Neural progenitor cell (in vitro differentiated cells): ENCODE results near the gene LOXHD1. TPM values are rescaled to one million over a fixed set of nuclear protein-coding genes. Genes with fewer than 3 reads are reported as not detected.

ENCODE experiments used
- DNase-seq: peaks from one replicate; pipeline ENCODE4 v3.0.0-alpha.2; 2016; ENCODE audit warnings: low spot score
- H2AFZ ChIP-seq: fragments of 200-600 bp; sonication (generic); replicated peaks from 2 replicates; pipeline ENCODE4 v1.6.1; 2016; ENCODE audit warnings: antibody characterized with exemption
- H3F3A ChIP-seq: fragments of 200-600 bp; sonication (generic); 2 replicates; pipeline ENCODE4 v1.6.1; 2016; ENCODE audit warnings: antibody characterized with exemption, low read depth
- H3K27ac ChIP-seq: fragments of 200-600 bp; sonication (generic); 2 replicates; pipeline ENCODE4 v1.5.1; 2016; ENCODE audit warnings: mild to moderate bottlenecking
- H3K27me3 ChIP-seq: fragments of 200-600 bp; sonication (generic); 2 replicates; pipeline ENCODE4 v1.6.1; 2016; ENCODE audit warnings: mild to moderate bottlenecking, moderate library complexity
- H3K36me3 ChIP-seq: fragments of 200-600 bp; sonication (generic); 2 replicates; pipeline ENCODE4 v1.5.1; 2016
- H3K4me1 ChIP-seq: fragments of 200-600 bp; sonication (generic); 2 replicates; pipeline ENCODE4 v1.6.1; 2016; ENCODE audit warnings: mixed run types
- H3K4me2 ChIP-seq: fragments of 200-600 bp; sonication (generic); 2 replicates; pipeline ENCODE4 v1.6.1; 2016
- H3K4me3 ChIP-seq: fragments of 200-600 bp; sonication (generic); 2 replicates; pipeline ENCODE4 v1.5.1; 2016
- H3K79me2 ChIP-seq: fragments of 200-600 bp; sonication (generic); 2 replicates; pipeline ENCODE4 v1.6.1; 2016; ENCODE audit warnings: low read depth
- H3K9ac ChIP-seq: fragments of 200-600 bp; sonication (generic); 2 replicates; pipeline ENCODE4 v1.6.1; 2016
- H3K9me3 ChIP-seq: fragments of 200-600 bp; sonication (generic); 2 replicates; pipeline ENCODE4 v1.5.1; 2016; ENCODE audit warnings: low read depth
- H4K20me1 ChIP-seq: fragments of 200-600 bp; sonication (generic); 2 replicates; pipeline ENCODE4 v1.6.1; 2016; ENCODE audit warnings: low read depth
- H3K27ac Mint-ChIP-seq: 3 replicates; pipeline ENCODE4 v1.8.0; 2021; ENCODE audit warnings: mixed read lengths
- H3K27me3 Mint-ChIP-seq: 2 replicates; pipeline ENCODE4 v1.8.0; 2022; ENCODE audit warnings: low read depth, mild to moderate bottlenecking, inconsistent platforms, moderate library complexity, mixed read lengths; ENCODE audit not compliant: insufficient read depth
- H3K36me3 Mint-ChIP-seq: 3 replicates; pipeline ENCODE4 v1.8.0; 2021; ENCODE audit warnings: mixed read lengths
- H3K4me1 Mint-ChIP-seq: 3 replicates; pipeline ENCODE4 v1.8.0; 2021; ENCODE audit warnings: mixed read lengths
- H3K4me3 Mint-ChIP-seq: 3 replicates; pipeline ENCODE4 v1.8.0; 2021; ENCODE audit warnings: mild to moderate bottlenecking, moderate library complexity, mixed read lengths
- H3K9me3 Mint-ChIP-seq: 3 replicates; pipeline ENCODE4 v1.8.0; 2020; ENCODE audit warnings: mixed read lengths
- CTCF ChIP-seq: fragments of 200-600 bp; sonication (generic); IDR thresholded peaks from 2 replicates; pipeline ENCODE4 v1.5.1; 2017; ENCODE audit warnings: antibody characterized with exemption, mild to moderate bottlenecking
- EZH2 ChIP-seq: fragments of 200-600 bp; sonication (generic); IDR thresholded peaks from 2 replicates; pipeline ENCODE4 v1.6.1; 2017; ENCODE audit warnings: antibody characterized with exemption, mild to moderate bottlenecking, moderate library complexity
- EZH2phosphoT487 ChIP-seq: fragments of 200-600 bp; sonication (generic); IDR thresholded peaks from 2 replicates; pipeline ENCODE4 v1.6.1; 2017; ENCODE audit warnings: antibody characterized with exemption
- total RNA-seq: library from RNA; depleted of rRNA; stranded (reverse); fragments of >200 nt; gene quantifications from 2 replicates; pipeline ENCODE4 v1.2.3, GENCODE V29; 2015; ENCODE audit warnings: low replicate concordance

LOXHD1 gene
- total RNA-seq, 1 donor from 2014 or later, result not detected

- Histone ChIP-seq H3F3A (no peaks in the 10 kb centered on the region), H2AFZ (no peak overlapping the region), H3K27me3 (no peaks in the 10 kb centered on the region), H3K4me3 (no peak overlapping the region), H3K27ac (no peak overlapping the region), H3K4me2 (no peak overlapping the region), H3K79me2 (no peaks in the 10 kb centered on the region), H3K4me1 (peaks cover 20% of the 10 kb centered on the region), H3K9ac (no peak overlapping the region), H3K9me3 (no peaks in the 10 kb centered on the region), H4K20me1 (no peaks in the 10 kb centered on the region), H3K36me3 (no peaks in the 10 kb centered on the region)
- Mint-ChIP-seq H3K4me3 (no peak overlapping the region), H3K27ac (no peak overlapping the region), H3K4me1 (peaks cover 11% of the 10 kb centered on the region), H3K9me3 (no peaks in the 10 kb centered on the region), H3K36me3 (no peaks in the 10 kb centered on the region), H3K27me3 (peaks cover 10% of the 10 kb centered on the region)
- DNase-seq, result no peak
- TF ChIP-seq EZH2phosphoT487 (no peak), CTCF (no peak), EZH2 (no peak)
Measured at GRCh38 chr18:46560671-46561045, 96.4 kb downstream of the LOXHD1 start.

GRCh38 chr18:46559946-46560670 is 96.9 kb downstream of the LOXHD1 start:
- no peak for TF ChIP-seq EZH2
- TF ChIP-seq CTCF, result no peak
- TF ChIP-seq EZH2phosphoT487, result no peak

GRCh38 chr18:46559296-46559695 is 97.7 kb downstream of the LOXHD1 start:
- DNase-seq, result no peak
- Histone ChIP-seq H3F3A (no peaks in the 10 kb centered on the region), H3K9me3 (no peaks in the 10 kb centered on the region), H3K9ac (no peak overlapping the region), H3K4me3 (no peak overlapping the region), H3K27me3 (no peaks in the 10 kb centered on the region), H3K36me3 (no peaks in the 10 kb centered on the region), H3K79me2 (no peaks in the 10 kb centered on the region), H3K4me1 (peaks cover 16% of the 10 kb centered on the region), H4K20me1 (no peaks in the 10 kb centered on the region), H3K4me2 (no peak overlapping the region), H3K27ac (no peak overlapping the region), H2AFZ (no peak overlapping the region)
- Mint-ChIP-seq H3K9me3 (no peaks in the 10 kb centered on the region), H3K27me3 (peaks cover 10% of the 10 kb centered on the region), H3K27ac (no peak overlapping the region), H3K4me1 (peaks cover 7% of the 10 kb centered on the region), H3K4me3 (no peak overlapping the region), H3K36me3 (no peaks in the 10 kb centered on the region)
- TF ChIP-seq CTCF (no peak), EZH2 (no peak), EZH2phosphoT487 (no peak)

More at GRCh38 chr18:46559946-46560670, 96.9 kb downstream of the LOXHD1 start:
- H2AFZ ChIP-seq, result no peak overlapping the region
- peaks cover 10% of the 10 kb centered on the region for H3K27me3 Mint-ChIP-seq
- H3K79me2 ChIP-seq, result no peaks in the 10 kb centered on the region
- H3K4me3 Mint-ChIP-seq, result no peak overlapping the region
- no peak overlapping the region for H3K4me3 ChIP-seq
- H3K4me1 ChIP-seq, result peaks cover 16% of the 10 kb centered on the region
- H3K36me3 Mint-ChIP-seq, result no peaks in the 10 kb centered on the region
- H3K9me3 ChIP-seq, result no peaks in the 10 kb centered on the region
- H3K4me2 ChIP-seq, result no peak overlapping the region
- H4K20me1 ChIP-seq, result no peaks in the 10 kb centered on the region
- no peak overlapping the region for H3K9ac ChIP-seq
- no peak overlapping the region for H3K27ac Mint-ChIP-seq
- H3K4me1 Mint-ChIP-seq, result peaks cover 8% of the 10 kb centered on the region
- H3K9me3 Mint-ChIP-seq, result no peaks in the 10 kb centered on the region
- no peaks in the 10 kb centered on the region for H3K27me3 ChIP-seq
- H3F3A ChIP-seq, result no peaks in the 10 kb centered on the region
- no peak for DNase-seq
- no peaks in the 10 kb centered on the region for H3K36me3 ChIP-seq
- no peak overlapping the region for H3K27ac ChIP-seq
